RWPE1 (cell line): ENCODE measurements around the gene GCNT2.
"Not testable (repeated sequence)": the region's sequence is repeated elsewhere in the genome, so short reads cannot be mapped to it uniquely, and the experiment has no call there.

Source experiments
- CTCF ChIA-PET: fragments of 350-600 bp; sonication (Branson Sonifier 250); formaldehyde crosslinking; extraction: SDS; loops from one replicate; lab custom pipeline; 2021; lab: Yijun Ruan, JAX
- POLR2A ChIA-PET: fragments of 400-600 bp; formaldehyde crosslinking; extraction: SDS; loops from one replicate; lab custom pipeline; 2020; ENCODE audit warnings: antibody characterized with exemption; ENCODE audit not compliant: low non-redundant PET; lab: Yijun Ruan, JAX
- DNase-seq: peaks from one replicate; pipeline ENCODE4 v3.0.0; 2012; ENCODE audit warnings: low spot score
- H3K27ac ChIP-seq: fragments of 450-650 bp; 2 replicates; pipeline ENCODE4 v1.5.1; 2017
- CTCF ChIP-seq: fragments of 450-650 bp; conservative IDR thresholded peaks from 2 replicates; pipeline ENCODE4 v1.5.1; 2017; ENCODE audit warnings: low read depth, mild to moderate bottlenecking

Gene GCNT2

GRCh38 chr6:10491463-10491862 lies 29.7 kb upstream of the GCNT2 start:
- ChIA-PET CTCF (interaction anchor here (3.6 kb wide), 1 partner anchor 13 kb away, joined by 15 read pairs; no protein-coding TSS in a partner anchor), POLR2A (no interaction called here)
- H3K27ac ChIP-seq, result no peak overlapping the region
- DNase-seq, result no peak
- TF ChIP-seq CTCF, result no peak

GRCh38 chr6:10491905-10492304 lies 29.2 kb upstream of the GCNT2 start:
- DNase-seq, H3K27ac ChIP-seq, POLR2A ChIA-PET: not testable (repeated sequence)
- CTCF ChIA-PET, result interaction anchor here (0.6 to 3.6 kb wide), 2 partner anchors 13 to 195 kb away, joined by 3 to 15 read pairs; no protein-coding TSS in a partner anchor

- DNase-seq, result no peak
- H3K27ac ChIP-seq, result no peak overlapping the region
- ChIA-PET POLR2A (no interaction called here), CTCF (no interaction called here)
- TF ChIP-seq CTCF, result no peak
Measured at GRCh38 chr6:10495029-10495428, 26.1 kb upstream of the GCNT2 start.

GRCh38 chr6:10505529-10505928 lies 15.6 kb upstream of the GCNT2 start:
- DNase-seq, result no peak
- H3K27ac ChIP-seq, result no peak overlapping the region
- ChIA-PET CTCF (interaction anchor here (0.6 kb wide), 1 partner anchor 62 kb away, joined by 4 read pairs; no protein-coding TSS in a partner anchor), POLR2A (no interaction called here)
- TF ChIP-seq CTCF, result no peak

GRCh38 chr6:10507298-10507697 lies 13.9 kb upstream of the GCNT2 start:
- no peak for TF ChIP-seq CTCF
- ChIA-PET CTCF (no interaction called here), POLR2A (no interaction called here)
- DNase-seq, result no peak
- H3K27ac ChIP-seq, result no peak overlapping the region

- TF ChIP-seq CTCF, result no peak
- H3K27ac ChIP-seq, result no peak overlapping the region
- POLR2A ChIA-PET, result no interaction called here
- no peak for DNase-seq
- CTCF ChIA-PET, result no interaction called here
Measured at GRCh38 chr6:10507715-10508114, 13.4 kb upstream of the GCNT2 start.

- POLR2A ChIA-PET, result no interaction called here
Measured at GRCh38 chr6:10510592-10511367, 10.4 kb upstream of the GCNT2 start.

More at GRCh38 chr6:10510592-10511367, 10.4 kb upstream of the GCNT2 start:
- DNase-seq, result peak; percentile 71
- peak; percentile 77 for TF ChIP-seq CTCF
- CTCF ChIA-PET, result interaction anchor here (0.5 to 1.7 kb wide), 9 partner anchors 18 to 591 kb away, joined by 3 to 7 read pairs (median 3); no protein-coding TSS in a partner anchor
- H3K27ac ChIP-seq, result no peak overlapping the region
